T-helper 17 cell (primary cell): ENCODE measurements around the gene PHLDB2. TPM values are rescaled to one million over a fixed set of nuclear protein-coding genes. Genes with fewer than 3 reads are reported as not detected.
A peak's percentile ranks its signal among the peaks of the same experiment; 100 is the strongest.

Source experiments
- ATAC-seq: fragments of 150-1000 bp; cut with Tn5 transposase; 2 replicates; pipeline ENCODE4 v1.10.0; 2021; ENCODE audit warnings: mild to moderate bottlenecking, moderate library complexity
- DNase-seq, 3 donors: peaks; one replicate each; pipeline versions ENCODE4 v3.0.0 to v3.0.0-alpha.2; 2020 to 2021
- H3K9me3 ChIP-seq: one replicate; pipeline ENCODE4 v1.7.0; 2013; ENCODE audit warnings: low read length, mild to moderate bottlenecking; ENCODE audit not compliant: control insufficient read depth, poor library complexity, severe bottlenecking
- H3K27ac Mint-ChIP-seq: one replicate; pipeline ENCODE4 v1.8.0; 2022; ENCODE audit warnings: mild to moderate bottlenecking, moderate library complexity, mixed read lengths
- H3K27me3 Mint-ChIP-seq: one replicate; pipeline ENCODE4 v1.8.0; 2022; ENCODE audit warnings: mixed read lengths
- H3K36me3 Mint-ChIP-seq: one replicate; pipeline ENCODE4 v1.8.0; 2022; ENCODE audit warnings: low read depth, mixed read lengths
- H3K4me1 Mint-ChIP-seq: one replicate; pipeline ENCODE4 v1.8.0; 2022; ENCODE audit warnings: mild to moderate bottlenecking, mixed read lengths
- H3K4me3 Mint-ChIP-seq: one replicate; pipeline ENCODE4 v1.8.0; 2022; ENCODE audit warnings: mild to moderate bottlenecking, moderate library complexity, mixed read lengths
- total RNA-seq, 4 donors: library from RNA in 2 of 4; stranded (reverse) in 2 of 4; gene quantifications; one replicate each; pipeline ENCODE4 v1.2.3 and lab custom pipeline; 2022 to 2026

PHLDB2 gene
- total RNA-seq, 2 donors from 2014 or later = 24.4 to 28.0 TPM

- no peak for DNase-seq
- no peaks in the 10 kb centered on the region for H3K27me3 Mint-ChIP-seq
Observed at GRCh38 chr3:111952086-111952485, 93.0 kb downstream of the PHLDB2 start.

GRCh38 chr3:111952866-111953450 is 93.9 kb downstream of the PHLDB2 start:
- Mint-ChIP-seq H3K27ac (no peak overlapping the region), H3K27me3 (no peaks in the 10 kb centered on the region), H3K36me3 (no peaks in the 10 kb centered on the region), H3K4me1 (no peaks in the 10 kb centered on the region), H3K4me3 (no peak overlapping the region)
- no peak for ATAC-seq
- DNase-seq = no peak
- H3K9me3 ChIP-seq = no peaks in the 10 kb centered on the region

More at GRCh38 chr3:111952086-111952485, 93.0 kb downstream of the PHLDB2 start:
- H3K4me3 Mint-ChIP-seq = no peak overlapping the region
- ATAC-seq = no peak
- H3K4me1 Mint-ChIP-seq = no peaks in the 10 kb centered on the region
- no peaks in the 10 kb centered on the region for H3K36me3 Mint-ChIP-seq
- H3K9me3 ChIP-seq = no peaks in the 10 kb centered on the region
- no peak overlapping the region for H3K27ac Mint-ChIP-seq

- no peak overlapping the region for H3K27ac Mint-ChIP-seq
- no peaks in the 10 kb centered on the region for H3K27me3 Mint-ChIP-seq
- H3K9me3 ChIP-seq = no peaks in the 10 kb centered on the region
- DNase-seq = no peak
- no peaks in the 10 kb centered on the region for H3K36me3 Mint-ChIP-seq
- H3K4me3 Mint-ChIP-seq = no peak overlapping the region
- H3K4me1 Mint-ChIP-seq = no peaks in the 10 kb centered on the region
- no peak for ATAC-seq
Observed at GRCh38 chr3:111954228-111954990, 95.3 kb downstream of the PHLDB2 start.

- no peaks in the 10 kb centered on the region for H3K27me3 Mint-ChIP-seq
- H3K36me3 Mint-ChIP-seq = no peaks in the 10 kb centered on the region
- no peaks in the 10 kb centered on the region for H3K4me1 Mint-ChIP-seq
- ATAC-seq = no peak
- no peaks in the 10 kb centered on the region for H3K9me3 ChIP-seq
- no peak for DNase-seq
- no peak overlapping the region for H3K4me3 Mint-ChIP-seq
- no peak overlapping the region for H3K27ac Mint-ChIP-seq
Observed at GRCh38 chr3:111955876-111956275, 96.8 kb downstream of the PHLDB2 start.

GRCh38 chr3:111956449-111956848 is 97.4 kb downstream of the PHLDB2 start:
- Mint-ChIP-seq H3K27ac (no peak overlapping the region), H3K4me3 (no peak overlapping the region), H3K4me1 (no peaks in the 10 kb centered on the region), H3K36me3 (no peaks in the 10 kb centered on the region), H3K27me3 (no peaks in the 10 kb centered on the region)
- H3K9me3 ChIP-seq = no peaks in the 10 kb centered on the region
- DNase-seq (no peak), ATAC-seq (no peak)

- no peak for ATAC-seq
- Mint-ChIP-seq H3K4me1 (no peaks in the 10 kb centered on the region), H3K27ac (no peak overlapping the region)
Observed at GRCh38 chr3:111956995-111957734, 98.1 kb downstream of the PHLDB2 start.

GRCh38 chr3:111961461-111962164 is 102.5 kb downstream of the PHLDB2 start:
- H3K27me3 Mint-ChIP-seq = no peaks in the 10 kb centered on the region
- H3K4me1 Mint-ChIP-seq = peaks cover 3% of the 10 kb centered on the region
- no peak overlapping the region for H3K27ac Mint-ChIP-seq
- no peak overlapping the region for H3K4me3 Mint-ChIP-seq
- no peaks in the 10 kb centered on the region for H3K9me3 ChIP-seq
- ATAC-seq (no peak), DNase-seq (no peak)
- H3K36me3 Mint-ChIP-seq = no peaks in the 10 kb centered on the region

More at GRCh38 chr3:111956995-111957734, 98.1 kb downstream of the PHLDB2 start:
- no peak overlapping the region for H3K4me3 Mint-ChIP-seq
- no peaks in the 10 kb centered on the region for H3K36me3 Mint-ChIP-seq
- no peak for DNase-seq
- H3K27me3 Mint-ChIP-seq = no peaks in the 10 kb centered on the region
- H3K9me3 ChIP-seq = no peaks in the 10 kb centered on the region

GRCh38 chr3:111963424-111963823 is 104.4 kb downstream of the PHLDB2 start:
- DNase-seq (no peak), ATAC-seq (no peak)
- Mint-ChIP-seq H3K27me3 (no peaks in the 10 kb centered on the region), H3K4me3 (no peak overlapping the region), H3K27ac (no peak overlapping the region), H3K36me3 (no peaks in the 10 kb centered on the region), H3K4me1 (peaks cover 8% of the 10 kb centered on the region)
- no peaks in the 10 kb centered on the region for H3K9me3 ChIP-seq

- DNase-seq = no peak
- Mint-ChIP-seq H3K4me1 (peaks cover 8% of the 10 kb centered on the region), H3K27ac (peak overlapping the region; percentile 11), H3K36me3 (no peaks in the 10 kb centered on the region), H3K4me3 (no peak overlapping the region), H3K27me3 (no peaks in the 10 kb centered on the region)
- no peaks in the 10 kb centered on the region for H3K9me3 ChIP-seq
- ATAC-seq = no peak
Observed at GRCh38 chr3:111965484-111965883, 106.4 kb downstream of the PHLDB2 start.

- Mint-ChIP-seq H3K4me1 (peaks cover 8% of the 10 kb centered on the region), H3K4me3 (no peak overlapping the region), H3K27ac (peak overlapping the region; percentile 62), H3K36me3 (no peaks in the 10 kb centered on the region), H3K27me3 (no peaks in the 10 kb centered on the region)
- no peaks in the 10 kb centered on the region for H3K9me3 ChIP-seq
- ATAC-seq (no peak), DNase-seq (no peak)
Observed at GRCh38 chr3:111967068-111967467, 108.0 kb downstream of the PHLDB2 start.

GRCh38 chr3:111967651-111968274 is 108.7 kb downstream of the PHLDB2 start:
- Mint-ChIP-seq H3K27me3 (no peaks in the 10 kb centered on the region), H3K4me3 (peak overlapping the region; percentile 45), H3K36me3 (no peaks in the 10 kb centered on the region), H3K4me1 (peaks cover 8% of the 10 kb centered on the region), H3K27ac (peak overlapping the region; percentile 62)
- ATAC-seq = peak; percentile 88
- peak; percentile 54 to 72 (median 55) for DNase-seq
- H3K9me3 ChIP-seq = no peaks in the 10 kb centered on the region

- Mint-ChIP-seq H3K4me1 (peaks cover 8% of the 10 kb centered on the region), H3K27me3 (no peaks in the 10 kb centered on the region), H3K36me3 (no peaks in the 10 kb centered on the region), H3K4me3 (no peak overlapping the region), H3K27ac (no peak overlapping the region)
- H3K9me3 ChIP-seq = no peaks in the 10 kb centered on the region
- DNase-seq = no peak
- ATAC-seq = no peak
Observed at GRCh38 chr3:111968319-111969054, 109.4 kb downstream of the PHLDB2 start.
